GM12801 (cell line): ENCODE results near the gene GIPR.

Source experiments
- CTCF ChIP-seq: IDR thresholded peaks from one replicate; pipeline ENCODE4 v1.5.1; 2011; ENCODE audit warnings: control low read depth; ENCODE audit not compliant: insufficient read length; ENCODE audit errors: extremely low read depth

Gene GIPR

DNA sequence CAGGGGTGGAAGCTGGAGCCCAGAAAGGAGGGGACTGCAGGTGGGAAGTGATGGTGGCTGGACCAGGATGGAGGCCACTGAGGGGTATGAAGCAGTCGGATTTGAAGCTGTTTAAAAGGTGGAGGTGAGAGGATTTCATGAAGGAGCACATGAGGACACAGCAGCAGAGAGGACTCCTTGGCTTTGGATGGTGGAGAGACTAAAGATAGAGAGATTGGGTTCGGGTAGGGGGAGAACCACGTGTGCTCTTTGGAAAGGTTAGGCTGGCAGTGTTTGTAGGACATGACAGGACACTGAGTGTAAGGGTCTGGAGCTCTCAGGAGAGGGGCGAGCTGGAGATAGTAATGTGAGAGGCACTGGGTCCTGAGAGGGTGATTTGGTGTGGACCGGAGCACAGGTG is 14.9 kb downstream of the GIPR start:
- TF ChIP-seq CTCF: no peak

- no peak for TF ChIP-seq CTCF
Measured at GRCh38 chr19:45687599-45687998, 19.6 kb downstream of the GIPR start.

DNA sequence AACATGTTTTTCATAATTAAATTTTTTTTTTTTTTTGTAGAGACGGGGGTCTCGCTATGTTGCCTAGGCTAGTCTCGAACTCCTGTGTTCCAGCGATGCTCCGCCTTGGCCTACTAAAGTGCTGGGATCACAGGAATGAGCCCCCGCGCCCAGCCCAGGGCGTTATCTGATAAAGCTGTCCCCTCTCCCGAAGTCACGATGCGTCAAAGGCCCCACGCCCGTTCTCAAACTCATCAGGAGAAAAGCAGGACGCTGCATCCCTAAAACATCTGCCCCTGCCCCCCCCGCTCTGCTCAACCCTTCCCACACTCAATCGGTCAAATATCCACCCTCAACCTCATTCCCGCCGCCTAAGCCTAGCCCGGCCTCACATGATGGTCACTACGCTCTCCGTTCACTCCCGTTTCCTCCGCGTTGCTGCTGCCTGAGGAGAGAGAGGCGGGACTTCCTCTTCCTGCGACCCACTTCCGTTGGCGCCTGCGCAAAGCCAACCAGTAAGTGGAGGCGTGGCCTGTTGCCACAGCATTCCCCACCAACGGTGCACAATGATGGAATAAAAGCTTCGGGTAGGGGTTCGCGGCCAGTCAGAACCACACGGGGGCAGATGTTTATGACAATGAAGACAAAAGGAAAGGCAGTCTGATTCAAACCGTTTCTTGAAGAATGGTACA is 23.6 kb downstream of the GIPR start, which contains the start of gene SNRPD2:
Gene SNRPD2, minus strand, starts transcription at position 438 of the 671 bp plus-strand sequence. Its CDS starts 65 bp downstream, at position 373.
- TF ChIP-seq CTCF: no peak

- TF ChIP-seq CTCF: no peak
Measured at GRCh38 chr19:45692187-45693105, 24.4 kb downstream of the GIPR start, which contains the start of gene QPCTL. Gene QPCTL (plus strand): TSS chr19:45692666. CDS start chr19:45692704, 38 bp downstream.

GRCh38 chr19:45693106-45693788 is 25.2 kb downstream of the GIPR start:
- TF ChIP-seq CTCF: peak; percentile 38

- TF ChIP-seq CTCF: no peak
Measured at GRCh38 chr19:45701676-45702075, 33.7 kb downstream of the GIPR start.

DNA sequence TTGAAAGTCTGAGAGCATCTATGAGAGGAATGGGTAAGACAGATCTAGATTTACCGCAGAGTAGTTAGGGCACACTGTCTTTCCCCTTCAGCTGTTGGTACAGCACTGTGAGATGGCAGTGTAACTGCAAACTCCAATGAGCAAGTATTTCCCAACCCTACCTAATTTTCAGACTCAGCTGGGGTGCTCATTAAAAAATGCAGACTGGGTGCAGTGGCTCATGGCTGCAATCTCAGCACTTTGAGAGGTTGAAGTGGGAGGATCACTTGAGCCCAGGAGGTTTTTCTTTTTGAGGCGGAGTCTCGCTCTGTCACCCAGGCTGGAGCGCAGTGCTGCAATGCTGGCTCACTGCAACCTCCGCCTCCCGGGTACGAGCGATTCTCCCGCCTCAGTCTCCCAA is 37.1 kb downstream of the GIPR start:
- TF ChIP-seq CTCF: no peak
